Activated CD4-positive, alpha-beta T cell treated with anti-CD3 and anti-CD28 coated beads, Interleukin-2, amount 50 U/mL, for 48 hours (primary cell): ENCODE results near the gene SLCO3A1.
"Not testable (repeated sequence)": the region's sequence is repeated elsewhere in the genome, so short reads cannot be mapped to it uniquely, and the experiment has no call there.

Source experiments
- DNase-seq, 2 experiments: peaks; one replicate each; pipeline ENCODE4 v3.0.0-alpha.2; 2020

SLCO3A1 gene

DNA sequence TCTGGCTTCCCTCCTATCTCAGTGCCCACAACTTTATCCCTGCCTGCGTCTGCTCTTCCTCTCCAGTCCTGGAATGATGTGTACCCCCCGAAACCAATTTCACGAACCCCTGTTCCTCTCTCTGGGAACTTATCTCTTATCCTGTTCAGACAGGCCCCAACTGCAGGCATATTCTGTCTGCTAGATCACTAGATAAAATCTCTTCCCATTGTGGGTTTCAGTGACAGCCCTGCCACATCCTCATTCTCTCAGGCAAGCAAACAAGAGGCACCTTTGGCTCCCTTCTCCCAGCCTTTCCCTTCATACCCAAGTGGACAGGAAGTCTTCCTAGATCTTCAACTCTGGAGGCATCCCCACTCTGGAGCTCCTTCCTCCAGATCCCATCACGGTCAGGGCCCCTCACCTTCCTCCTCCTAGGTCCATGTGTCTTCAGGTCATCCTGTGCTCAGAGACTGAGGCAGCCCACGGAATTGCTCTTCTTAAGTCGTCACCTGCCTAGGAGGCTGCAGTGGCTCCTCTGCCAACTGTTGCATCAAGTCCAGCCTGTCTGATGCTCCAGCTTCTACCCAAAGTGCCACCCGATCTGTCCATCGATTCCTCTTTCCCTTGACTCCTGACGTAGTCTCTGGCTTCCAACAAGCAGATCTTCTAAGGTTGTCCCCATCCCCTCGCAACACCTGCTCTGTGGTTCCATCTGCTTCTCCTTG lies 190.8 kb downstream of the SLCO3A1 start:
- no peak for DNase-seq

DNA sequence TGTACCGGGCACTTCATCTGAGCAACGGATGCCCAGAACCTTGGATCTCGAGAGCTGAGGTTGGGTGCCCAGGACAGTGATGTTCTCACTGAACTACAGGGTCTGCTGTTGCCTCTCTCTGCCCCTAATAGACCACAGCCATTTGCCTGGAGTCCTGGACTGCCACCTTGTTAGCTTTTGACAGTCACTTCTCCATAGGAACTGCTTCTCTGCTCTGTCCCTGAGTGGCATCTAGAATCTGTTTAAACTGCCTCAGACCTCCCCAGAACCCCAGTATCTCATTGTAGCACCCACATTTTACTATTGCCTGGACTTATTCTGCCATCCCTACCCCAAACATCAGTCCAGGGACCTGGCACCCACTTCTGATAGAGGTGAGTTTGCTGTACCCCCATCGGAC lies 194.4 kb downstream of the SLCO3A1 start:
- DNase-seq, result no peak

DNA sequence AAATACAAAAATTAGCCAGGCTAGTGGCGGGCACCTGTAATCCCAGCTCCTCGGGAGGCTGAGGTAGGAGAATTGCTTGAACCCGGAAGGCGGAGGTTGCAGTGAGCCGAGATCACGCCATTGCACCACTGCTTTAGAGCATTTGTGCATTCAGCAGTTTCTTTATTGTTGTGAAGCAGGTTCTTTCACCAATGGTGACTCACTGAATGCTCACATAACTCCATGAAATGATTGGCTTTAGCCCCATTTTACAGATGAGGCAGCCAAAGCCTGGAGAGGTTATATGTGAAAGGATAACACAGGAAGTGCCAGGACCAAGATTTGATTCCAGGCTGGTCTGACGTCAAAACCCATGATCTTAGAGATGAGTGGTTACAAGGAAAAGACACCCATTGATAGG lies 195.2 kb downstream of the SLCO3A1 start:
- DNase-seq, result no peak

GRCh38 chr15:92049290-92049989 lies 195.9 kb downstream of the SLCO3A1 start:
- no peak for DNase-seq

- no peak for DNase-seq
Observed at GRCh38 chr15:92050220-92050898, 196.9 kb downstream of the SLCO3A1 start.

- DNase-seq, result no peak
Observed at GRCh38 chr15:92051716-92052115, 198.2 kb downstream of the SLCO3A1 start.

GRCh38 chr15:92053753-92054316 lies 200.3 kb downstream of the SLCO3A1 start:
- no peak for DNase-seq

DNA sequence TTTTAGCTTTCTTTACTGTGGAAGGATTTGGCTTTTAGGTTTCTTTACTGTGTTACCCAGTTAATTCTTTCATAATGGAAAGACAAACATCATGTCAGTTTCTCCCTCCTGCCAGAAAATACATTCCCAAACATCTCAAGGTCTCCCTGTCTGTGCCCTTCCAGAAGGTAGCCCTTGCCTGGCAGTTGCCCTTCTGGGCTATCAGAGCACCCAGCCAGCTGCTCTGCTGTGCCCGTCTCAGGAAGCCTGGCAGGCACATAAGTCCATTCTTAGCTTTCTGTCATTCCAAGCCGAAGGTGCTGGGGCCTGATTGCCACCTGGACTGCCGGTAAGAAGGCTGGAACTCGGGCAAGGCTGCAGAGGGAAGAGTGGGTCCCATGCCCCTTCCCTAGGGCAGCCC lies 203.4 kb downstream of the SLCO3A1 start:
- DNase-seq, result no peak

DNA sequence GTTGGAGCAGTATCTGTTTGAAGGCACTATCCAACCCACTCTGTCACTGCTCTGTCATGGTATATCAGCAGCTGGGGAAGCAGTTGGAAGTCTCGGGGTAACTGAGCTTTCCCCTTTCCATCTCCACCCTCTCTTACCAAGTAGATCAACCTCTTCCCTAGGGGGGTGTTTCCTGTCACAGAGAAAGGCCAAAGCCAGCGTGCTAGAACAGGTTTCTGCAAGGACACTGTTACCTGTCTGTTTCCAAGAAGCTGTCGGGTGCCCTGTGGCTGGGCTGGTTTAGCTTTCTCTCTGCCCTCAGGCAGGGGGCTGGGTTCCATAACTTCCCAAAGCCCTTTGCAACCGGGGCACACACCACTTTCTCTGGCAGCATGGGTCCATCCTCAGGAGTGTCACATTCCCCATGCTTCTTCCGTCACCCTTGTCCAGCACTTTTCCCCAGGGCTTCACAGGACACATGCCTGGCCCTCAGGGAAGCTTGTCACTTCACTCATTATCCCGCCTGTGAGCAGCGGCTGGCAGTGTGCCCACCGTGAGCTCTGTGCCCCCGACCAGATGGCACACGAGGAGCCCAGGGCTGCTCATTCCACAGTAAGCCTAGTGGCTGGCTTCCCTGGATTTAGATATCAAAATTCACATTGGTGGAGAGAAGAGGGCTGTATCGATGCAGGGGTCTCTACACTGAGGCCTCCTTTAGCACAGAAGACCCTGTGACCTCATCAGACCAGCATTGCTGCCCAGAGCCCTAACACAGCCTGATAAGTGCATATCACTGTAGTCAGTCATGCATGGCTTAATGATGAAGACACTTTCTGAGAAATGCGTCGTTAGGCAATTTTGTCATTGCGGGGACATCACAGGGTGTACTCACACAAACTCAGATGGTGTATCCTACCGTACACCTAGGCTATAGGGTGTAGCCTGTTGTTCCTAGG lies 205.8 kb downstream of the SLCO3A1 start:
- no peak for DNase-seq

DNA sequence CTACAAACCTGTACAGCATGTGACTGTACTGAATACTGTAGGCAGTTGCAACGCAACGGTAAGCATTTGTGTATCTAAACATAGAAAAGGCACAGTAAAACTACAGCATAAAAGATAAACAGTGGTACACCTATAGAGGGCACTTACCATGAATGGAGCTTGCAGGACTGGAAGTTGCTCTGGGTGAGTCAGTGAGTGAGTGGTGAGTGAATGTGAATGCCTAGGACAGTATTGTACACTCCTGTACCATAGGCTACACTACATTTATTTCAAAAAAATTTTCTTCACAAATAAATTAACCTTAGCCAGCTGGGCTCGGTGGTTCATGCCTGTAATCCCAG lies 206.4 kb downstream of the SLCO3A1 start:
- not testable (repeated sequence) for DNase-seq

- no peak for DNase-seq
Observed at GRCh38 chr15:92061511-92062195, 208.1 kb downstream of the SLCO3A1 start.

DNA sequence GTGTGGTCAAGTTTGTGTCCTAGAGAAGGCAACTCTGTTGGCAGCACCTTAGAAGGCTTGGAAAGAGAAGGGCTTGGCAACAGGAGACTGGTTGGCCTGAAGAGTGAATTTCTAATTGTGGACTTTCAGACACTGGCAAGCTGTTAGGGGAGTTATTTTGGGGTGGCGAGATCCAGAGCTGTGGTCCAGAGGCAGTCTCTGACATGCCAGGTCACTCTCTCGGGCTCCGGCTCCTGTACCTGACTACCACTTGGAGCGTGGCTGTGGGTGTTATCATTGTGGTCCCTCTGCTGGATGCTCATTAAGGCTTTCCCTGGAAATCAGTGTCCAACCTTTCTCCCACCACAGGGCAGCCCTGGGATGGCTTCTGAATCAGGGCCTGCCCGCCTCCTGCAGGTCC lies 209.0 kb downstream of the SLCO3A1 start:
- DNase-seq, result no peak

- DNase-seq, result no peak
Observed at GRCh38 chr15:92068121-92068520, 214.6 kb downstream of the SLCO3A1 start.

GRCh38 chr15:92069308-92070250 lies 216.1 kb downstream of the SLCO3A1 start:
- peak; percentile 45 to 64 for DNase-seq

- not testable (repeated sequence) for DNase-seq
Observed at GRCh38 chr15:92070251-92070650, 216.7 kb downstream of the SLCO3A1 start.

DNA sequence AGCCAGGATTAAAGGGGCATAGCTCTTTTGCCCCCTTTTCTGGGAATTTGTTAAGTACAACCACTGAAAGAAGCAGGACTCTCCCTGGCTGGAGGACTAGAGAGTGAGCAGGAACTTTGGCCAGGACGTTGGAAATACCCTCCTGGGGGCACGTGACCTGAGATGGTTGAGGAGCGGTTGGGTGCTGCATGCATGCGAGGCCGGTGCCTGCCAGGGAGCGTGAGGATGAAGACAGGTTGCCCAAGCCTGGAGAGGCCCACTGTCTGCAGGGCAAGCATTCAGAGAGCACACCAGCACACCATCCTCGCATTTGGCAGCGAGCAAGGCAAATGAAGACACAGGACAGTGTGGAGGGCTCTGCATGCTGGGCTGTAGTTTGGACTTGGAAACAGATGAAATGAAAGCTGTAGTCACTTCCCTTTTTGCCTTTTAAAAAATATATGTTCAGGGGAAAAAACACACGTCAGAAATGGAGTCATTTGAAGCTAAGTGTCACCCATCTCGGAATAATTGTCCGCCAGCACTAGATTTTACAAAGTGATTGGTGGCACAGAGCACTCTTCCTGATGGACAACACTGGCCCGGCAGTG lies 217.6 kb downstream of the SLCO3A1 start:
- DNase-seq, result no peak

DNA sequence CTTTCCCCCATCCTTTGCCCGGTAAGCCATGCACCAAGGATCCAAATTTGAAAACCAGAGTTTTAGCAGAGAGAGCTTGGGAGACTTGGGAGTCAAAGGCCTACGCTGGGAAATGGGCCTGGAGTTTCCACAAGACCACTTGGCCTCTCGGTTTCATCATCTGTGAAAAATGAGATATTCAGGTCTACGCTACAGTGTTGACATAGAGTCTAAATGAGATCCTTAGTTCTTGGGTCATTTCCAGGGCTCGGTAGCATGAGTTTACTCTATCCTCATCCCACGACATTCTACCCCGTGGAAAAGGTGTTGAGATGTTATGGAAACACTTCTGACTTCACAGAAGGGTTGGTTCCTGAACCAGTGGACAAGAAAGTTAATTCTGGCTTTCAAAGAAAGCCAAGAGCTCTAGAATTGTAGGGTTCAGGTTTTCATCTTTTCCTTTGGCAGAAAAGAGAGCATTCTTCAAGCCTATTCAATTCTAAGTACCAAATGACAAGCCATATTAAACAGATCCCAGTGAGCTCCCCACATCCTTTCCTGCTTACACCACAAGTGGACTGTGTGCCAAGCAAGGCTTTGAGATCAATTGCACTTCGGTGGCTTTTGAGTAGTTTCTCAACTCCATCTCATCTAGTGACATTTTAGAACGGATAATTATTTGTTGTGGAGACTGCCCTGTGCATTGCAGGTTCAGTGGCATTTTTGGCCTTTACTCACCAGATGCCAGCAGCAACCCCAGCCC lies 219.7 kb downstream of the SLCO3A1 start:
- no peak for DNase-seq

DNA sequence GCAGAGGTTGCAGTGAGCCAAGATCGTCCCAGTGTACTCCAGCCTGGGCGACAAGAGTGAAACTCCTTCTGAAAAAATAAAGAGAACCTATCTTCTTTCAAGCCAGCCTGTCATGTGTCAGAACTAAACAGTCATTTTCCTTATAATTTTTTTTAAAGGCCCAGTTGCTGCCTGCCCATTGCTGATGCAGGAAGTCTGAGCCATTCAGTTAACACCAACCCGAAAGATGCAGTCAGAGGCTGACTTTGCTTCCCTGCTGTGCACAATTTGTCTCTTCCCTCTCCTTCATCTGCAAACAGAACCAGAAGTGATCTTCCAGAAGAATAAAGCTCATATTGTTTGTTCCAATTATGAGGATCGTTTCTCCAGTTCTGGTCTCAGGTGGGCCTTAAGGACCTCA lies 220.6 kb downstream of the SLCO3A1 start:
- no peak for DNase-seq

DNA sequence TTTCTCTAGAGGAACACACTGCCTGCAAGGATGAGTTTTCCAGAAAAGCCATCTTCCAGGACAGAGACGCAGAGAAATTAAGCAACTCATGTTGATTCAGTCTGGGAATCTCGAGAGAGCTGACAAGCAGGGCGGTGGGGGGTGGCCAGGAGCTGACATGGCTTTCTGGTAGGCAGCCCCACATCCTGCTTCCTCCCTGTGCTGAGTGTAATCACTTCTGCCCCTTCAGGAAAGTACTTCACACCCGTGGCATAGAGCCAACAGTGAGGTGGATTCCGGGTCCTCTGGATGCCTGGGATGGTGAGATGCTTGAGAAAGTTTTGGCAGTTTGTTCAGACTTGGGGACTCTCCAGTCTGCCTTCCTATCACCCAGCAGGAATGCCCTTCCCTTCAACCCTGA lies 221.1 kb downstream of the SLCO3A1 start:
- DNase-seq, result no peak

GRCh38 chr15:92075764-92076163 lies 222.3 kb downstream of the SLCO3A1 start:
- DNase-seq, result no peak
